Hepatocyte (in vitro differentiated cells): ENCODE measurements around the gene NPW. TPM values are rescaled to one million over a fixed set of nuclear protein-coding genes. Genes with fewer than 3 reads are reported as not detected.

Source experiments
- DNase-seq: peaks from one replicate; pipeline ENCODE4 v3.0.0-alpha.2; 2016; ENCODE audit warnings: low spot score
- H2AFZ ChIP-seq: fragments of 200-600 bp; sonication (generic); 2 replicates; pipeline ENCODE4 v1.6.0; 2016; ENCODE audit warnings: antibody characterized with exemption, mild to moderate bottlenecking
- H3K27ac ChIP-seq: fragments of 200-600 bp; sonication (generic); 2 replicates; pipeline ENCODE4 v1.5.1; 2016; ENCODE audit warnings: mild to moderate bottlenecking
- H3K27me3 ChIP-seq: fragments of 200-600 bp; sonication (generic); 2 replicates; pipeline ENCODE4 v1.6.1; 2016
- H3K36me3 ChIP-seq: fragments of 200-600 bp; sonication (generic); replicated peaks from 2 replicates; pipeline ENCODE4 v1.5.1; 2016; ENCODE audit warnings: low read depth; ENCODE audit not compliant: insufficient read depth
- H3K4me1 ChIP-seq: fragments of 200-600 bp; sonication (generic); 2 replicates; pipeline ENCODE4 v1.5.1; 2016; ENCODE audit warnings: mild to moderate bottlenecking, moderate library complexity; ENCODE audit not compliant: insufficient read depth
- H3K4me2 ChIP-seq: fragments of 200-600 bp; sonication (generic); 2 replicates; pipeline ENCODE4 v1.6.0; 2016
- H3K4me3 ChIP-seq: fragments of 200-600 bp; sonication (generic); 2 replicates; pipeline ENCODE4 v1.5.1; 2016; ENCODE audit warnings: mild to moderate bottlenecking
- H3K79me2 ChIP-seq: fragments of 200-600 bp; sonication (generic); 2 replicates; pipeline ENCODE4 v1.6.0; 2017; ENCODE audit warnings: mild to moderate bottlenecking
- H3K9me2 ChIP-seq: fragments of 200-600 bp; sonication (generic); replicated peaks from 2 replicates; pipeline ENCODE4 v1.6.0; 2017; ENCODE audit warnings: mild to moderate bottlenecking; ENCODE audit not compliant: insufficient read depth
- H3K9me3 ChIP-seq: fragments of 200-600 bp; sonication (generic); 2 replicates; pipeline ENCODE4 v1.5.1; 2016; ENCODE audit warnings: low read depth, mild to moderate bottlenecking
- H4K20me1 ChIP-seq: fragments of 200-600 bp; sonication (generic); 2 replicates; pipeline ENCODE4 v1.6.0; 2016; ENCODE audit warnings: mild to moderate bottlenecking; ENCODE audit not compliant: insufficient read depth, poor library complexity, severe bottlenecking
- CTCF ChIP-seq: fragments of 200-600 bp; sonication (generic); IDR thresholded peaks from 2 replicates; pipeline ENCODE4 v1.5.1; 2016; ENCODE audit warnings: antibody characterized with exemption, mild to moderate bottlenecking; ENCODE audit not compliant: poor library complexity
- EZH2 ChIP-seq: fragments of 200-600 bp; sonication (generic); IDR thresholded peaks from 2 replicates; pipeline ENCODE4 v1.6.1; 2016; ENCODE audit warnings: antibody characterized with exemption, mild to moderate bottlenecking, borderline replicate concordance
- EZH2phosphoT487 ChIP-seq: fragments of 200-600 bp; sonication (generic); IDR thresholded peaks from one replicate; pipeline ENCODE4 v1.6.1; 2018; ENCODE audit warnings: antibody characterized with exemption, mild to moderate bottlenecking, low read depth, moderate library complexity; ENCODE audit not compliant: unreplicated experiment, severe bottlenecking
- WGBS: methylation state at CpG from one replicate; pipeline ENCODE4 v1.1.6; 2016; ENCODE audit warnings: low lambda C conversion rate; ENCODE audit errors: missing lambda C conversion rate; 5-methylcytosine and 5-hydroxymethylcytosine counted together
- polyA plus RNA-seq: library from polyadenylated mRNA; unstranded; fragments of >200 nt; fragmentation: Nextera tagmentation; extraction: Ambion mirVana; gene quantifications from 2 replicates; pipeline ENCODE4 v1.2.1, GENCODE V29; 2016
- total RNA-seq: library from RNA; depleted of rRNA; stranded (reverse); fragments of >200 nt; gene quantifications from 2 replicates; pipeline ENCODE4 v1.2.3, GENCODE V29; 2014

The NPW gene
- total and polyA plus RNA-seq, 2 experiments from 2014 or later: 2.7 to 45.2 TPM

GRCh38 chr16:2028620-2029220 lies 9.1 kb downstream of the NPW start:
- no peak for TF ChIP-seq EZH2
- H3K27me3 ChIP-seq: no peaks in the 10 kb centered on the region
- H3K9me3 ChIP-seq: no peaks in the 10 kb centered on the region
- H3K4me2 ChIP-seq: peak overlapping the region; percentile 97
- no peaks in the 10 kb centered on the region for H3K36me3 ChIP-seq
- no peak for DNase-seq
- WGBS: 90% methylated on average over 11 of the region's 18 CpGs
- no peaks in the 10 kb centered on the region for H3K9me2 ChIP-seq
- H2AFZ ChIP-seq: no peak overlapping the region
- H3K79me2 ChIP-seq: peaks cover 26% of the 10 kb centered on the region
- H3K4me3 ChIP-seq: no peak overlapping the region
- H4K20me1 ChIP-seq: peaks cover 8% of the 10 kb centered on the region
- H3K27ac ChIP-seq: no peak overlapping the region
- H3K4me1 ChIP-seq: peaks cover 35% of the 10 kb centered on the region

DNA sequence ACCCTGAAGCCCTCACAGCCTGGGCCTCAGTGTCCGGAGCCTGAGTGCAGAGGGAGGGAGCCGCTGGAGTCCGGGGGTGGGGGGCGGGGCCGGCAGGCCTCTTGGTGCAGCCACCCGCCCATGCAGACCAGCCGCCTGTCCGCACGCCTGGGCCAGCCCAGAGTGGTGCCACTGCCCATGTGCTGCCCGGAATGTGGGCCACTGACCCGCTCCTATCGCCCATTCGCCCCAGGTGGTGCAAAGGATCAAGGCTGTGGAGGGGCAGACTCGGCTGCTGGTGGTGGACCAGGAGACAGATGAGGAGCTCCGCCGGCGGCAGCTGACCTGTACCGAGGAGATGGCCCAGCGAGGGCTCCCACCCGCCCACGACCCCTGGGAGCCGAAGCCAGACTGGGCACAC lies 9.8 kb downstream of the NPW start:
- Histone ChIP-seq H3K9me3 (no peaks in the 10 kb centered on the region), H4K20me1 (peaks cover 8% of the 10 kb centered on the region), H3K27ac (no peak overlapping the region), H3K27me3 (no peaks in the 10 kb centered on the region), H3K4me2 (no peak overlapping the region), H2AFZ (no peak overlapping the region), H3K4me3 (no peak overlapping the region), H3K36me3 (no peaks in the 10 kb centered on the region), H3K79me2 (peaks cover 26% of the 10 kb centered on the region), H3K9me2 (no peaks in the 10 kb centered on the region), H3K4me1 (peaks cover 35% of the 10 kb centered on the region)
- WGBS: 81% methylated on average over 11 of the region's 22 CpGs
- TF ChIP-seq EZH2: no peak
- TF ChIP-seq EZH2phosphoT487: no peak
- no peak for TF ChIP-seq CTCF
- DNase-seq: no peak

DNA sequence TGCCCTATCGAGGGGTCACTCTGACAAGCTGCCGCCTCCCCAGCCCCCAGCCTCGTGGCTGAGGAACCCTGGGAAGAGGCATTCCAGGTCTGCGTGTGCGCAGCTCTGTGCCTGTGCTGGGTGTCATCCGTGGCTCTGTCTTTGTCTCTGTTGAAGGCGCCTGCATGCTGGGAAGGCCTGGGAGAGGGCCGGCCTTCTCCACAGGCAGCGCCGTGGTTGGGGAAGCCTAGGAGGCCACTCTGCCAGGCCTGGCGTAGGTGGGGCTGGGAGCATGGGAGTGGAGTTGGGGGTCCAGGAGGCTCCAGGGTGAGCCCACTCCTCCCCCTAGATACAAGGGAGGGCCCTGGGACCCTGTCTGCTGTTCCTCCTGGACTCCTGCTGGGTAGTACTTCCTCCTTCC lies 10.5 kb downstream of the NPW start:
- Histone ChIP-seq H3K36me3 (no peaks in the 10 kb centered on the region), H3K9me2 (no peaks in the 10 kb centered on the region), H2AFZ (no peak overlapping the region), H3K4me2 (no peak overlapping the region), H3K9me3 (no peaks in the 10 kb centered on the region), H3K4me3 (no peak overlapping the region), H3K27ac (no peak overlapping the region), H3K4me1 (peaks cover 40% of the 10 kb centered on the region), H3K27me3 (no peaks in the 10 kb centered on the region), H3K79me2 (peaks cover 26% of the 10 kb centered on the region), H4K20me1 (peaks cover 8% of the 10 kb centered on the region)
- whole genome bisulfite sequencing: 90% methylated on average over 11 of the region's 11 CpGs
- no peak for TF ChIP-seq EZH2
- no peak for TF ChIP-seq CTCF
- no peak for TF ChIP-seq EZH2phosphoT487
- no peak for DNase-seq

- DNase-seq: no peak
- H3K4me2 ChIP-seq: no peak overlapping the region
- H3K36me3 ChIP-seq: no peaks in the 10 kb centered on the region
- H3K4me1 ChIP-seq: peaks cover 51% of the 10 kb centered on the region
- TF ChIP-seq CTCF: no peak
- TF ChIP-seq EZH2: no peak
- no peak for TF ChIP-seq EZH2phosphoT487
- no peaks in the 10 kb centered on the region for H3K27me3 ChIP-seq
- no peak overlapping the region for H2AFZ ChIP-seq
- H3K9me2 ChIP-seq: no peaks in the 10 kb centered on the region
- no peak overlapping the region for H3K27ac ChIP-seq
- no peaks in the 10 kb centered on the region for H3K9me3 ChIP-seq
- no peak overlapping the region for H3K4me3 ChIP-seq
- H4K20me1 ChIP-seq: peaks cover 8% of the 10 kb centered on the region
- 89% methylated on average over 11 of the region's 11 CpGs for WGBS
- H3K79me2 ChIP-seq: peaks cover 26% of the 10 kb centered on the region
Measured at GRCh38 chr16:2031081-2031577, 11.5 kb downstream of the NPW start.
